Activated effector memory CD4-positive, alpha-beta T cell treated with anti-CD3 and anti-CD28 coated beads, Interleukin-2, amount 50 U/mL, for 16 hours (primary cell): ENCODE measurements around the gene PLXDC1.
A peak's percentile ranks its signal among the peaks of the same experiment; 100 is the strongest.

Experiments used
- DNase-seq: peaks from one replicate; pipeline ENCODE4 v3.0.0-alpha.2; 2020

PLXDC1 gene

DNA sequence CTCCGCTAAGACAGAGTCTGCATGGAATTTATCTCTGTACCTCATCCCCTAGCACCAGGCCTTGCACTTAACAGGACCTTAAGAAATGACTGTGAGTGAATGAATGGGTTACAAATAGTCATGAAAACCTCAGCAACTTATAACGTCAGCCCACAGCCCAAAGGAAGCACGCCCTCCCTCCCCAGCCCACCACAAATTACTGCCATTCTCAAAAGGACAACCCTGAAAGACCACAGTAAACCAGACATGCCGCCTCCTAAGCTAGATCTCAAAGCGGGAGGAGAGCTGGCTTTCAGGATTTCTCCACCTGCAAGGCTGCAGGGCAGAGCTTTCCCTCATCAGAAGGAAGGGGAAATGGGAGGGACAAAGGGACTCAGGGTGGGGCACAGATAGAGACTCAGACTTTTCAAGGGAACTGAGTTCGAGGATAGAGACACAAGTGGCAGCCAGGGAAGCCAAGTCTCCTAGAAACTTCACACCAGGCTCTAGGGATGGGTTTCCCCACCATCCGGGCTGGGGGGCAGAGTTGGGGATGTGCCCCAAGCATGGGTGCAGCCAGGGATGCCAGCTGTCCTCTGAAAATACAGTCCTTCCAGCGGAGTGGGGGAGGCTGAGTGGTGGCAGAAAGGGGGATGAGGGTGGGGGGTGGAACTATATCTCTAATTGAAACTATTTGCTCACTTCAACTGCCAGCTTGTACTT, 56.7 kb downstream of the PLXDC1 start:
- DNase-seq = no peak

DNA sequence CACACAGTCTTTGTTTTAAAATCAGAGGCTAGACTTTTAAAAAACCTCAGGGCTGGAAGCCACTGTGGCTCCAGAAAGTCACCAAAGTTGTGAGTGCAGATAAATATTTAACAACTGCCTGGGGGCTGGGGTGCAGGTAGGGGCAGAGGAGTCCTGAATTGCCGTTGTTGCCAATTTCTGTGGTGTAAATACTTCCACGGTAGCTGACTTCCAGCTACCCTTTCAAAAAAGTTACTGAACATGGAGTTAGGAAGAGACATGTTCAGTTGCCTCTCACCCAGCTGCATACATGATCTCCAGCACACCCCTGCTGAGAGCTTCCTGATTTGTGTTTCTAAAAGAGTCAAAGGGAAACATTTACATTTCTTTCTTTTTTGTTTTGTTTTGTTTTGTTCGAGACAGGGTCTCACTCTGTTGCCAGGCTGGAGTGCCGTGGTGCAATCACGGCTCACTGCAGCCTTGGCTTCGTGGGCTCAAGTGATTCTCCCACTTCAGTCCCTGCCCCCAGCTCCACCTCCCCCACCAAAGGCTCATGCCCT, 58.7 kb downstream of the PLXDC1 start:
- DNase-seq = no peak

DNA sequence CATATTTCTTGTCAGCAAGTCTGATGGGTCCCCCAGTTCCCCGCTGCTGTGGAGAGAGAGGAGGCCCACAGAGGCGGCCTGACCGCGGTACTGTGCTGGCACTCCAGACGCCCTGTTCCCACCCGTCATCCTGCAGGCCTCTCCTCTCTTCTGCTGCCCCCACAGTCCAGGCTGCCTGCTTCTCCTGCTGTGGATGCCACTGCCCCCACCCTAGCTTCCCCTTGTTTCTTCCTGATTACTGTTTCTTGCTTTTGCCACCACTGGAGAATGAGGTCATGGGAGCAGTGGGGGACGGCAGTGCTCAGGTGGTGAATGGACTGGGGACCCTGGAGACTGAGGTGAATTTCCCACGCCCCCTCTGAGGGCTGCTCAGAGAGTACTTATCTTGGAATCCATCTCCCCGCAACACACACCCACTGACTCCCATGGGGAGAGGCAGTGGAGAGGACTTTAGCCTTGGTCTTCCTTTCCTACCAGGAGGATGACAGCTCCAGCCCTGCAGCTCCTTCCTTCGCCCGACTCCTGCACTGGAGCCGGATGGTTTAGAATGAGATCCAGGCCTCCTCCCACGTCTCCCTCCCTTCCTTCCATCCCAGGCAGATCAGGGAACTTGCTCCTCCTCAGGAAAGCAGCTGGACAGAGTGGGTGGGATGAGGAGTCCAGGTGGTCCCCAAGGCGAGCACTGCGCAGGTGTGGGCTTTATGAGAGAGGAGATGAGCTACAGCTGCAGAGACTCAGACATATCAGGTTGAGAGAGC, 60.4 kb downstream of the PLXDC1 start:
- no peak for DNase-seq

DNA sequence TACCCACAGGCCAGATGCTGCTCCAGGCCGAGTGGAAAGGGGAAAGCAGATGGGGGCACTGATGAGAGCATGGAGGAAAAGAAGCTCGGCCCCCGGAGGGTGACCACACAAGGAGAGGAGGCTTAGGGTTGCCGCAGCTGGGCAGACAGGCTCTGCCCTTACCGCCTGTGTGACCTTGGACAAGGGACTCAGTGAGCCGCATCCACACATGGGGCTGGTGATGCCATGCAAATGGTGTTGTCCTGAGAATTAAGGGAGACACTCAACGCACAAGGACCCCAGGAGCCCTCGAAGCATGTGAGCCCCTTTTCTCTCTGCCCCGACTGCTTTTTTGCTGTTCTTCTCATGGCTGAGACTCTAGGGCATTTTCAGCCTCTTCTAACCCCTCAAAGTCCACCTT, 61.0 kb downstream of the PLXDC1 start:
- no peak for DNase-seq

DNA sequence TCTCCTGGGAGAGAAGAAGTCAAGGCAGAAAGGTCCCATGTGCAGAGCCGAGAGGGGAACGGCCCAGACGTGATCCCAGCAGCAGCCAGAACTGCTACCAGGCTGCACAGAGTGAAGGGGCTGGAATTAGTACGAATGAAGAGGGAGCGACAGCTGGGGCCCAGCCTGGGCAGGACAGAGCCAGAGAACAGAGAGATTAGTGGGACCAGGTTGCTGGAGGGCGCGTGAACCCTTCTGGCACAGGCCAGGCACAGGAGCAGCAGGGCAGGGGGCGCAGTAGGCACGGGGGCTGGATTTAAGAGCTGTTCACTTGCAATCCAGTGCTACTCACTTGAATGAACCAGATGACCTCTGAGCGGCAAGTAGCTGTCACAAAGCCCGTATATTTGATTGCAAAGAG, 66.9 kb downstream of the PLXDC1 start:
- no peak for DNase-seq

DNA sequence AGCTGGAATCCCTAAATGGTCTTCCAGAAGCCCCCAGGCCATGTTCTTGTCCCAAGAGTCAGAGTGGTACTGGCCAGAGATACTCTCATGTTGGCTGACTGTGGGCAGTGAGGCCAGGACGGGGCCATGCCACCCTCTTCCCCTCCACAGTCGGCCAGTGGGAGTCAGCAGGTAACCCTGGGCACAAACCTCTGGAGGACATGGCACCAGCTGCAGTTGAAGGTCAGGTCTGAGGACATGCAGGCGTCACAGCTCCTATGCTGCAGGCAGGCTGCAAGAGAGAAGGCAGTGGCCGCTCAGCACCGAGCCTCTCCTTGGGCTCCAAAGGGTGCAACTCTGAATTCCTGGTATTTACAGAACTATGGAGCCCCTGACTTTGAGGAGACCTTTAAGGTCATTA, 68.2 kb downstream of the PLXDC1 start:
- DNase-seq = no peak

DNA sequence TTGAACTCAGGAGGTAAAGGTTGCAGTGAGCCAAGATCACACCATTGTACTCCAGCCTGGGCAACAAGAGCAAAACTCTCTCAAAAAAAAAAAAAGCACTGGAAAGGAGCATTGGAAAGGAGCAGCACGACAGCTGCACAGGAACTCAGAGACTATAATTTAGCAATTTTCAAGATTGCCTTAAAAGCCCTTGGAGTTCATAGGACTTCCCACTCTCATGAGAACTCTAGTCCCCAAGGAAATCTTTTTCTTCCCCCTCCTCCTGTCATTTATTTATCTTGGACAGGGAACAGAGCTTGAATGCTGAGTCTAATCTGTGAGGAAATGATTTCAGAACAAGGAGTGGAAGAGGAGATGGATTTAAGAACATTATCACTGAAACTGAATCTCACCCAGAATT, 69.0 kb downstream of the PLXDC1 start:
- DNase-seq = no peak

DNA sequence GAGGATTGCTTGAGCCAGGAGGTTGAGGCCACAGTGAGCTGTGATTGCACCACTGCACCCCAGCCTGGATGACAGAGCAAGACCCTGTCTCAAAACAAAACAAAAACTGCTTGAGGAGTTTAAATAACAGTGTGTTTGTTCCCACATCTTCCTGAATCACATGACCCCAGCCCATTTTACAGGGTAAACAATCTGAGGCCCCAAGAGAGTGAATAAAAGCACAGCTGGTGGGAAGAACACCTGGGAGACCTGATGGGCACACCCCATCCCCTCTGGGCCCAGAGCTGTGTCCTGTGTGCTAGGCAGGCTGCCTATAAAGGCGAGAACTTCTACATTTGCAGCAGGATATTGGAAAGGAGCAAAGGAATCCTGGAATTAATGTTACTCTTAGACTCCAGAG, 69.6 kb downstream of the PLXDC1 start:
- DNase-seq = no peak

DNA sequence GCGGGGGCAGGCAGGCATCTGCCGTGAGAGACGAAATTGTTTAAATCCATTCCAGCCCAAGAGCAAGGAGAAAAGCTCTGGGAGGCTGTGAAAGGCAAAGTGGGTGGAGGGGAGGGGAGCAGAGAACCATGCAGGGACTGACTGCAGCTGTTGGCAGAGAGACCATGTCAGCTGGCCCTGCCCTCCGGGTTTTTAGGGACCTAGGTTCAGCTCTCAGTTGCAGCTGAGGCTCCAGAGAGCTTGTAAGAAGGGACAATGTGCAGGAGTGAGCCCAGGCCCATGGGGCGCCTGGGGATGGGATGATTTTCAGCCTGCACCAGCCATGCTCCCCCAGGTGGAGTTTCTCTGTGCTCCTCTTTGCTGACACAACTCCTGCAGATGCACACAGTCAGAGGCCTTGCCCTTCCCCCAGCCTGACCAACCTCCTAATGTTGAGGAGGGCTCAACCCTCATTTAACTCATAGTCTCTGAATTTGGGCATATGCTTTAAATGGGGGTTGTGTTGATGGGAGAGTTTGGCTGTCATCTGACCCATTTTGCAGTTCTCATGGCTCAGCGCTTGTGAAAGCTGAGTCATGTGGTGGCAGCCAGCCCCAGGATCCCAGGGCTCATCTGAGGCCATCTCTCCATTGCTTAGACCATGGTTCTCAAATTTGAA, 70.9 kb downstream of the PLXDC1 start:
- no peak for DNase-seq

DNA sequence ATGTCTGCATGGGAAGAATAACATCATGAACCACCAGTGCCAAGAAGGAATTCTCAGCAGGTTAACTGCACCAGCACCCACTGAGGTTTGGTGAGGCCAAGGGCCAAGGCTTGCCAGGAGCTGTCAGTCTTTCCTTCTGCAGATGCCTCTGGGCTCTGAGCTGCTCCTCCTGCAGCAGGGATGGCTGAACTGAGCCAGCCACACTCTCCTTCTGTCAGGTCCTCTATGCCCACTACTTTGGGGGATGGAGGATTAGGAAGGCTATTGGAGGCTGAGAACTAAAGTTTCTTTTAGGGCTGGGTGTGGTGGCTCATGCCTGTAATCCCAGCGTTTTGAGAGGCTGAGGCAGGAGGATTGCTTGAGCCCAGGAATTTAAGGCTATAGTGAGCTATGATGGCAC, 71.6 kb downstream of the PLXDC1 start:
- no peak for DNase-seq

DNA sequence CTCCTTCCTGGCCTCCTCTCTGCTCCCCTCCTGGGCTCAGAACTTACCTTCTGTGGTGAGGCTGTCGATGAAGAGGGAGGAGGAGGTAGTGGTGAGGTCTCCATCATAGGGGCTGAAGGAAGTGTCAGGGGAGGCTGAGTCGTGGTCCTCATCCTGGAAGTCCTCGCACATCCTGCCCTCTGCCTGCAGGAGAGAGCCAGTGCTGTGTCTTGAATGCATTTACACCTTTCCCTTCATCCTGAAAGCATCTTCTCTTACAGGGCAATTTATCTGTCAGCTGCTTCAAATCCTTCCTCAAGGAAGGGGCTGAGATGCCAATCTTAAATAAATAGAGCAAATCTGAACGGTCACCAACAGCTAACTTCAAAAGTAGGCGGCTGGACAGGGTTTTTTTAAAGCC, 73.6 kb downstream of the PLXDC1 start:
- DNase-seq = no peak

DNA sequence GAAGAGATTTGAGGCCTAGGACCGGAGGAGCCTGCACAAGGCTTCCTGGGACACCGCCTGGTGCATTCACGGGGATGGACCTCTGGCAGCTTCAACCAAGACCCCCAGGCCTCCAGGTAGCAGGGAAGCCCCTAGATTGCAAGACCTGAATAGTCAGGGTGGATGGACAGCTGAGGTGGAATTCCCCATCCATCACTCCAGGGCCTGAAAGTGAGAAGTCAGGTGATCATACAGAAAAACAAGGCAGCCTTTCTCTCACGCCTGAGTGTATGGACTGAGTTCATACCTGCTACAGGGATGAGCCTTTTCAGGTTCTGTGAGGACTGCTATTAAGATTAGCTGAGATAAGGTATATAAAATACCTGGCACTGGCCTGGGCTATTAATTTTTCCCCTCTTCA, 74.2 kb downstream of the PLXDC1 start:
- DNase-seq = no peak

DNA sequence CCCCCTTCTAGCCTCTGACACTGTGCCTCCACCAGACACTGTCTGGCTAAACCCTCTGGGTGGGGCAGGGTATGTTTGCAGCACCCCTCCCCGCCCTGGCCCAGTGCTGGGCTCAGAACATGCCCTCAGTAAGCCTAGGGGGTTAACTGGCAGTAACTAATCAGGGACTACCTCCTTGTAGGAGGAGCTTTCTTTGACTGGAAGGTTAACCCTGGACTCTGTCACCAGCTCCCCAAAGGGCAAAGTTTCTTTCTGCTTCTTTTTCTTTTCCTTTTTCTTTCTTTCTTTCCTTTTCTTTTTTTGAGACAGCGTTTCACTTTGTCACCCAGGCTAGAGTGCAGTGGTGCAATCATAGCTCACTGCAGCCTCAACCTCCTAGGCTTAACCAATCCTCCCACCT, 76.8 kb downstream of the PLXDC1 start:
- no peak for DNase-seq

DNA sequence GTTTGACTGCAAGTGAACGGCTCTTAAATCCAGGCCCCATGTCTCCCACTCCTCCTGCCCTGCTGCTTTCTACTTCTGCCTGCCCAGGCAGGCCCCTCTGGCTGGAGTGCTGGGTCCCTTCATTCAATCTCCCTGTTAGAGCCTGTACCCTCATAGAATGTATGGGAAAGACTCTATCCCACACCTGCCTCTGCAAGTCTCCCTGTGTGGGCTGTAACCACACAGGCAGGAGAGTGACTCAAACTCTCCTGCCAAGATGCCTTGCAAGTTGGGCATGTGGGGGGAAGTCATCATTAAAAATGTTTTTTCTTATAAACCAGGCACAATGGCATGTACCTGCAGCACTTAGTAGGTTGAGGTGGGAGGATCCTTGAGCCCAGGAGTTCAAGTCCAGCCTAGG, 77.5 kb downstream of the PLXDC1 start:
- no peak for DNase-seq

DNA sequence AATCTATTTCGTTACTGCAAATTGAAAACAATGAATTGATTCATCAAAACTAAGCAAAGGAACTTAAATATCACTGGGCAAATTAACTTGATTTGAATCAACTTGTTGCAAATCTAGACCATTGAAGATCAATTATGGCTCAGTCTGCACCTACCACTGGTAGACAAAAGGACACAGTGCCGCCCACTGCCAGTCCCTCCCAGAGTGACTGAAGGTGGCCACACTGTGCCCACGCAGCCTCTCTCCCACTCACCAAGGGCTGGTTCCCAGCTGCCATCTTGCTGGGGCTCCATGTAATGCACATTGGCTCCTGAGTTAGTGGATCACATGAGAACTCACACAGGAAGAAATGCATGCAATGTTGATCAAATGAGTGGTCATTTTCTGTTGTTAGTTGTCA, 78.1 kb downstream of the PLXDC1 start:
- no peak for DNase-seq

DNA sequence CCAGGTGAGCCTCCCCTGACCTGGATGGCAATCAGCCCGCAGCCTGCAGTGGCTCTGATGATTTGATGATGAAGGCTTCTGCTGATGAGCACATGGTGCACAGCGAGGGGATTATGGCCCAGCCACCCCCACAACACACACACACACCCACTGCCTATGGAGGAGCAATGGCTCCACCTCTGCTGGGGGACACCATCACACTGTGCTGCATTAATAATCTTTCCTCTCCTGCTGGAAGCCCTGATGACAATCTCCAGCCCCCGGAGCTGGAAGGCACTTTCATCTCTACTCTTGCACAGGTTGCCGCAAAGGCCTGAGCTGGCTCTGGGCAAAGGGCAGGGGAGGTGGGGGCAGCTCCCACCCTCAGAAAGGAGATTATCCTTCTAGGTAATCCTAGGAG, 79.9 kb downstream of the PLXDC1 start:
- no peak for DNase-seq

DNA sequence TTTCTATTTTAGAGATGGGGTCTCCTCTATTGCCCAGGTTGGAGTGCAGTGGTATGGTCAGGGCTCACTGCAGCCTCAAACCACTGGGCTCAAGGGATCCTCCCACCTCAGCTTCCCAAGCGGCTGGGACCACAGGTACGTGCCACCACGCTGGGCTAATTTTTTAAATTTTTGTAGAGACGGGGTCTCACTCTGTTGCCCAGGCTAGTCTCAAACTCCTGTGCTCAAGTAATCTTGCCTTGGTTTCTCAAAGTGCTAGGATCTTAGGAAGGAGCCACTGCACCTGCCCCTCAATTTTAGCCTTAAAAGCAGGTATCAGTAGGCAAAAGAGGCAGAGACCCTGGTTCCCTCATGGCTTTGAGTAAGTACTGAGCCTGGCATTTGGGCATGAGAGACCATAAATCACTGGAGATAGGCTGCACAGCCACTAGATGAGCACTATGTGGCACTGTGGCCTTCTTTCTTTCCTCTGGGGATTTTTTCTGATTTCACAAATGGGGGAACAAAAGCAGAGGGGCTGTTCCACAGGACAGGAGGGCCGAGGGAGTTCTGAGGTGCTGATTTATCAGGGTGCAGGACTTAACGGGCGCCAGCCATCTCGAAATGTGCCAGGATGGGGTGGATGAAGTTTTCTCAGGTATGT, 82.2 kb downstream of the PLXDC1 start:
- DNase-seq = no peak

DNA sequence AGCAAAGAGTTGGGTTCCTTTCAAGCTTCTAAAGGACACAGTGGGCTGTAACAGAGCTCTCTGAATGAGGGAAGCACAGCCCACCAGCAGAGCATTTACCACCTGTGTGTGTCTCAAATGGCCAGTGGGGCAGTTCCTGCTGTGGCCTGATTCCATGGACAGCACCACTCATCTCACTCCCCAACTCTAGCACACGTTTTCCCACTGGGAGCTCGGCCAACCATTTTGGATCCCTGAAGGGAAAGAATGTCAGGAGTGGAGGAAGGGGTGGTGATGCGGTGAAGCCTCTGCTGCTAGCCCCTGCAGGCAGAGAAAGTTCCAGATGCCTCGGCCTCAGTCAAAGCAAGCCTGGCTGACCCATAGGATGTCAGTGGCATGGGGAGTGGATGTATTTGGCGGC, 86.6 kb downstream of the PLXDC1 start:
- DNase-seq = no peak

DNA sequence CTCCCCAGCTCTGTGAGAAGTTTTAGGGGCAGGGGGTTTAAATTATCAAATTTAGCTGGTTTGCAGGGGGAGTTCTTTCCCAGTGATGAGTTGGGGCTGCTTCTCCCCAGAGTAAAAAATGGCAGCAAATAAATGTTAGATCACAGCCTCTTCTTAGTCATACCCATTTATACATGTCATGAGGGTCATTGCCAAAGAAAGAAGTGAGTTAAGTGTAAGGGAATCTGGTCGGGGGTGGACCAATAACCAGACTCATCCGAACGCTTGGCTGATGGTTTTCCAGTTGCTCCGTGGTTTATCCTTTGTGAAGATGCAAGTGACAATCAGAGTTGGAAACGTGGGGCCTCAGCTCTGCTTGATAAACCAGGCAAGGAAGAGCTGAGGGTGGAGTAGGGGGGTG, 87.1 kb downstream of the PLXDC1 start:
- DNase-seq = no peak

DNA sequence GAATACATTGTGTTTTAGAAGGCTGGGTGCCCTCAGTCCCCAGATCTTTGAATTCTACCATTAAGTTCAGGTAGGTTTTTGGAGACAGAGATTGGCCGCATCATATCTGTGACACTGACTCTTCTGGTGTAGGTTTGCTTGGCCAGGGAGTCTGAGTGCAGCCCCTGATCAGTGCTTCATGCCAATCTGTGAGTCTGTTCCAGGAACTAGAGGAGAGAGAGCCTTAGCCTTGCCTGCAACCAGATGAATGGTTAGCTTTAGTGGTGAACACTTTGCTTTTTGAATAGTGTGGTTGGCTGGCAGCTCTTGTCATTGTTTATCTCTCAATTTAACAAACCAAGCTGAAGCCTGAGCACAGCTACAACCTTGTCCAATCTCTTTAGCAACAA, 87.8 kb downstream of the PLXDC1 start:
- DNase-seq = no peak

DNA sequence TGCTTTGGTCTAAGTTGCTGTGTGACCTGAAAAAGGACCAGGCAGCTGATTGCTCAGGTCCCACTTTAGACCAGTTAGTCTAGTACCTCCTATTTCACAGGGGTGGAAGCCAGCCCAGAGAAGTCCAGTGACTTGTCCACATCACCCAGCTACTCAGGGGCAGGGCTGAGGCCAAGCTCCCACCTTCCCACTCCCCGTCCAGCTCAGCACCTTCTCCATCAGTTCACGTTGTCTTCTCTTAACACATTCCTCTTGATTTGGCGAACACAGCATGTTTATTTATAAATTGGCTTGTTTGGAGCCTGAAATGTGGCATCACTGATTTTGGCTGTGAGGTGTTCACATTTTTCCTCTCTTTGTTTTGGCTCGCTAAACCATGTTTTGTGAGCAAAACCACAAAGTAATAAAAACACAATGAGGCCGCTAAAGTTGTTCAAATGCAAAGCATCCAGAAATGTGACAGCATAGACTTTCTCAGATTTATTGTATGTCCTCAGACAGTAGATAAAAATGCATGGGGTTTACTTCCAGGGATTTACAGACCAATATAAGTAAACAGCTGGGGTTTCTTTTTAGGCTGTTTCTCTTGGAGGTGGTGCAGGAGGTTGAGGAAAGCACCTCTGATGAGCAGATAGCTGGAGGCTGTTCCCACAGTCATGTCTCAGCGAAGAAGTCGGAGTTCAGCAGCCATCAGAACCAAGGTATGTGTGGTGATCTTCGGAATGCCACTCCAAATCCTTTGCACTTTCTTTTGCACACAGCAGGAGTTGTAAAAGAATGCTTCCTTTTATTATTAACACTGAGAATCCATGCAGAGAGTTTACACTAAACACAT, 88.4 kb downstream of the PLXDC1 start:
- no peak for DNase-seq

DNA sequence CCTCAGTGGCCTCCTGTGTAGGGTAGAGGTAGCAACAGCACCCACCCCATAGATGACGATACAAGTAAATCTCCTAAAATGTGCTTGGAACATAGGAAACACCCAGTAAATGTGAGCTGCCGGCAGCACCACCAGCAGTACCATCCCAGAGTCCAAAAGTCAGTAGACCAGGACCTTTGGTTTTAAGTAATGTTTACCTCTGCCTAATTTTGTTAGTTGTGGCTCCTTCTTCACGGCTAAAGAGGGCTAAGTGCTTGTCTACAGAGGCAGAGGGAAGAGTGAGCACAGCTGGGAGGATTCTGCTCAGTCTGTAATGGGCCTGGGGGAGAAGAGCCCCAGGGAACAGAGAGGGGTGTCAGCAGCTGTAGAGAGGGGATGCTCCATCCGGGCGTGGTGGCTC, 92.9 kb downstream of the PLXDC1 start:
- DNase-seq = peak; percentile 49
